Epithelial cell of proximal tubule (primary cell): Measurements from ENCODE around the gene FTO. TPM values are rescaled to one million over a fixed set of nuclear protein-coding genes. Genes with fewer than 3 reads are reported as not detected.

Experiments used
- DNase-seq: peaks from one replicate; pipeline ENCODE4 v3.0.0-alpha.2; 2011; ENCODE audit warnings: low read depth
- H3K4me3 ChIP-seq: 2 replicates; pipeline ENCODE4 v1.5.1; 2011; ENCODE audit warnings: low read depth, mild to moderate bottlenecking, low read length
- total RNA-seq: library from RNA; depleted of rRNA; stranded (reverse); fragments of >200 nt; gene quantifications from 2 replicates; pipeline ENCODE4 v1.2.3, GENCODE V29; 2015
- TF ChIP-seq, protein P1 (sequence below): conservative IDR thresholded peaks from 2 replicates; pipeline ENCODE4 v1.5.1; 2012; ENCODE audit warnings: low read depth, mild to moderate bottlenecking, low read length

The FTO gene
- total RNA-seq, 1 donor from 2014 or later, result 62.7 TPM

DNA sequence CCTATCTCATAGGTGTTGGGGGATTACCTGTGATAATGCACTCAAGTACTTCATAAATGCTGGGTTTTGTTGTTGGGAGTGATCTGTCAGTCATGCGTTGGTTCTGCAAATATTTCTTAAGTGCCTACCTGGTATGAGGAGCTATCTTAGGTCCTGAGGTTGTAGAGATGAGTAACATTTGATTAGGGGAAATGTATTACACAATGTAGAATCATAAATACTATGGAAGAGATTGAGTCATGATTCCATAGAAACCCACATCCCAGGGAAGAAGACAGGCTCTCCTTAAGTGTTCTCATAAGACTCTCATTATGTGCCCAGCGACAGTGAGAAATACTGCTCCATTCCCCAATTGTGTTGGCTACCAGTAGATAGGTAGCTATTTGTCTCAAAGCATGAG lies 240.1 kb downstream of the FTO start:
- TF ChIP-seq, protein P1, sequence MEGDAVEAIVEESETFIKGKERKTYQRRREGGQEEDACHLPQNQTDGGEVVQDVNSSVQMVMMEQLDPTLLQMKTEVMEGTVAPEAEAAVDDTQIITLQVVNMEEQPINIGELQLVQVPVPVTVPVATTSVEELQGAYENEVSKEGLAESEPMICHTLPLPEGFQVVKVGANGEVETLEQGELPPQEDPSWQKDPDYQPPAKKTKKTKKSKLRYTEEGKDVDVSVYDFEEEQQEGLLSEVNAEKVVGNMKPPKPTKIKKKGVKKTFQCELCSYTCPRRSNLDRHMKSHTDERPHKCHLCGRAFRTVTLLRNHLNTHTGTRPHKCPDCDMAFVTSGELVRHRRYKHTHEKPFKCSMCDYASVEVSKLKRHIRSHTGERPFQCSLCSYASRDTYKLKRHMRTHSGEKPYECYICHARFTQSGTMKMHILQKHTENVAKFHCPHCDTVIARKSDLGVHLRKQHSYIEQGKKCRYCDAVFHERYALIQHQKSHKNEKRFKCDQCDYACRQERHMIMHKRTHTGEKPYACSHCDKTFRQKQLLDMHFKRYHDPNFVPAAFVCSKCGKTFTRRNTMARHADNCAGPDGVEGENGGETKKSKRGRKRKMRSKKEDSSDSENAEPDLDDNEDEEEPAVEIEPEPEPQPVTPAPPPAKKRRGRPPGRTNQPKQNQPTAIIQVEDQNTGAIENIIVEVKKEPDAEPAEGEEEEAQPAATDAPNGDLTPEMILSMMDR, result no peak
- H3K4me3 ChIP-seq, result no peak overlapping the region
- no peak for DNase-seq

DNA sequence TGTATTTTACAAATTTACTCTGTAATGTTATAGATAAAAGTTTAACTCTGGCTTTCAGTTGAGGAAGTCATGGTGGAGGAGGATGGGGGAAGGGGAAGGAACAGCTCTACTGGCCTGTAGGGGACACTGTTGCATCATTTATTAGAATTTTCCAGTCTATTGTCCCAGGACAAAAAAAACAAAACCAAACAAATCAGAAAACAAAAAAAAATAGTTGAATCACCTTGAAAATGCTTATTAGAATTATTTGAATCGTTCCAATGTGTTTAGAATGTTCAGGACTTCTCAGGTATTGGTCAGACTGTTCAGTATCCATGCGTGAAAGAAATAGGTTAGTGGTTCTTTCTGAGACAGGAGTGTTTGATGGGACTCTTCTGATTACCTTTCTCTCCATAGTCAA lies 242.0 kb downstream of the FTO start:
- DNase-seq, result peak; percentile 16
- no peak overlapping the region for H3K4me3 ChIP-seq
- TF ChIP-seq, protein P1, result peak; percentile 95

DNA sequence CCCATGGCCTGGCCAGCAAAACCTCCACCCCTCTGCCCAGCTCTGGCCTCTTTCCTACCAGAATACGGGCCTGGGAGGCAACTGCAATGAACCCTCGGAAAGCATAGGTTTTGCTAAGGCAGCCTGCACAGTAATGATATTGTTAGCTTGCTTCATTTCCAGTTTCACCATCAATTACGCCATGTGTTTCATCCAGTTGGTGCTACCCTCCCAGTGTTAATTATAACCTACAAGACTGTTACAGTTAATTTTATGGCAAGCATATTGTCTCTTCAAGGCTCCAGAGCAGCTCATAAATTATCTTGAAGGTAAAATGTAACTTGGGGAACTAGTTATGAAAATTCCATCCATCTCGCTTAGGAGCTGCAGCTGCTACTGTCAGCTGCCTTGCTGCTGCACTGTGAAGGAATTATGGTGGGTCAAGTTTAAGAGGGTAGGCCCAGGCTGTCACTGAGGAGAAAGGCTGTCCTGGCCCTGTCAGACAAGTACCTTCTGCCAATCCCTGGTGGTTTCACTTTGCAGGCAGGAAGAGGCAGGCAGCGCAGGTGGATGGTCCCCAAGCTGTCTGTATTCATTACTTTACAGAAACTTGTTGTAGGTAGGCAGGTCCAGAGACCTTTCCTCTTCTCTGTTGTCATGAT lies 242.9 kb downstream of the FTO start:
- TF ChIP-seq, protein P1, result no peak
- no peak for DNase-seq
- no peak overlapping the region for H3K4me3 ChIP-seq

DNA sequence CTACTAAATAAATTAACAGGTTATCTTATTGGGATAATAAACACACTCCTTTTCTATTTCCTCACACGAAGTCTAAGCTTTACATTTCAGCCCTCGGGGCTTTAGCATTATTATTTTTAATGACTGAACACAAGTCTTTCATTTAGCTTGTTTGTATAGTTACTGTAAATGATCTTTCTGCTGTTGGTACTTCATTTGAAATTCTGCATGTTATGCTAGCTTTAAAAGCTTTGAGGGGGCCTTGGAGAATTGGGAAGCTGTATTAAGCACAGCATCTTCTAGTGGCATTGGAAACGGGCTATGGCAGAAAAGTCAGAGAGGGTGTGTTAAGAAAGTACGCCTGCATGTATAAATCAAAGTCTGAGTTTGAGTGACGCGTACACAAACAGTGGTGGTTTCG lies 243.7 kb downstream of the FTO start:
- DNase-seq, result no peak
- TF ChIP-seq, protein P1, result no peak
- H3K4me3 ChIP-seq, result no peak overlapping the region

DNA sequence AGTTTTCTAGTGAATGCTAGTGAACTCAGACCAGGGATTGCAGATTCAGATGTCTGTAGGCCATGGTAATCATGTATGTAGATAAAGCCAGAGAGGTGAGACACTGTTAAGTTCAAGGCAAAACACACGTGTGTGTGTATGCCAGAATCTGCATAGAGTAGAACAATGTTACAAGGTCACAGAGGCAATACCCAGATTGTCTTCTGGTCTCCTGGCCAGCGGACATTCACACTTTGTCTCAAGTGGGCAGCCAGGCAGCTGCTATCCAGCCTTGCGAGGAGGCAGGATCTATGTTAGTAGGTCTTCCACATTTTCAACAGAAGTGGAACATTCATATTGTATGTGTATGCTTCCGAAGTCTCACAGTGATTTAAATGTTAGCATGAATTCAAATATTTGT lies 244.4 kb downstream of the FTO start:
- H3K4me3 ChIP-seq, result no peak overlapping the region
- DNase-seq, result no peak
- TF ChIP-seq, protein P1, result no peak

DNA sequence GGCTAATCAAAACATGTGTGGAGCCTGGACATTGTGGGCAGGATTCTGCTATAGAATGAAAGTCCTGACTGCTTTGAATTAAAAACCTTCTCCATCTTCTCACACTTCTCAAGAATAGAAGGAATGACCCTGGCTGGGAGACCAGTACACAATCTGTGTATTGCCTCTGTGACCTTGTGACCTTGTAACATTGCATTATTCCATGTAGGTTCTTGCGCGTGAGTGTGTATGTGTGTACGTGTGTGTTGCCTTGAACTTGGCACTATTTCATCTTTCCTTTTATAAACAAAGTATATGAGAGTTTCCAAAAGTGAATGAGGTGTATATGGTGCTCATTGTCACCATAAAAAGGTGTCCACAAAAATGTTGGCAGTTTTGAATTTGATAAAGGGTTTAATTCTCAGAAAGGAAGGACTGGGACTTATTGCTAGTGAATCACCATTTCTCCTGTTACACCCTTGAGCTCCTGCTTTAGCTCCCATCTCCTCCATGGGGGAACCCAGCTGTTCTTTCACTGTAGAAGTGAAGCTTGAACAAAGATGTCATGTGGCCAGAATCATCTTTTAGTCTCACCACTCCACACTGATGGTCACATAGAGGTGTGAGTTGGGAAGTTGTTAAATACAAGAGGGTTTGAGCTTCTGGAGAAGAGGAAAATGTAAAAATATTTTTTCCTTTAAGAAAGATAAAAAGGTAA lies 244.9 kb downstream of the FTO start:
- TF ChIP-seq, protein P1, result no peak
- DNase-seq, result no peak
- H3K4me3 ChIP-seq, result no peak overlapping the region

DNA sequence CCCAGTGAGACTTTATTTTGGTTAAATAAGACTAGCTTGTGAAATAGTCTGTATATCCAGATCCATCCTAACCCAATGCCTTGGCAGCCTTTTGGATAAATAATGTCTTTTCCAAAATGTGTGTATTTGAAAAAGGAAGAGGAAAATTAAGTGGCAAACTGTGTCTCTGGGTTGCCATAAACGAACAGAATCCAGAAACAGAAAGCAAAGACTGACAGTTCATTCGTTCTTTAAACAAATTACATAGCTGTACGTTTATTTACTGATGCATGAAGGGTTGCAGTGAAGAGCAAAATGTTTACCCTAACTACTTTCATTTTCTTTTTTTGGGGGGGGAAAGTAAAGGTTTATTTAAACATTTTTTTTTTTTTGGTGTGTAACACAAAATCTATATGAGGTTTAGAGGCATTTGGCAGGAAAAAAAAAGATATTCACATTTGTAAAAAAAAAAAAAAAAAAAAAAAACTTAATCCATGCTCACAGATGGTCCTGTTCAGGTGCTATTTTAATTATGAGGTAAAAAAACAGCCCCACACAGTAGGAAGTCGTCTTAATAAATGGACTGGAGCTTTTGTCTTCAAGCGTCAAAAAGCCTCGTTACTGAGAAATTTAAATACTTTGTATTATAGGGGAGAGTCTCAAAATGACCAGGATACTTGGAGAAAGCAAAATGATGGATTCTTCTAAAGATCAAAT lies 245.9 kb downstream of the FTO start:
- TF ChIP-seq, protein P1, result no peak

More for the DNA sequence above, 245.9 kb downstream of the FTO start:
- no peak overlapping the region for H3K4me3 ChIP-seq
- DNase-seq, result no peak
